GM12891 (cell line): ENCODE measurements around the gene HTR1D.

Source experiments
- POLR2A ChIP-seq: IDR thresholded peaks from 2 replicates; pipeline ENCODE4 v1.6.1; 2011; ENCODE audit warnings: low read depth, low read length, control low read depth
- POLR2AphosphoS5 ChIP-seq: IDR thresholded peaks from 2 replicates; pipeline ENCODE4 v1.6.1; 2011; ENCODE audit warnings: low read depth, low read length, control low read depth
- TAF1 ChIP-seq: IDR thresholded peaks from 2 replicates; pipeline ENCODE4 v1.6.1; 2011; ENCODE audit warnings: low read depth, low read length, control low read depth

DNA sequence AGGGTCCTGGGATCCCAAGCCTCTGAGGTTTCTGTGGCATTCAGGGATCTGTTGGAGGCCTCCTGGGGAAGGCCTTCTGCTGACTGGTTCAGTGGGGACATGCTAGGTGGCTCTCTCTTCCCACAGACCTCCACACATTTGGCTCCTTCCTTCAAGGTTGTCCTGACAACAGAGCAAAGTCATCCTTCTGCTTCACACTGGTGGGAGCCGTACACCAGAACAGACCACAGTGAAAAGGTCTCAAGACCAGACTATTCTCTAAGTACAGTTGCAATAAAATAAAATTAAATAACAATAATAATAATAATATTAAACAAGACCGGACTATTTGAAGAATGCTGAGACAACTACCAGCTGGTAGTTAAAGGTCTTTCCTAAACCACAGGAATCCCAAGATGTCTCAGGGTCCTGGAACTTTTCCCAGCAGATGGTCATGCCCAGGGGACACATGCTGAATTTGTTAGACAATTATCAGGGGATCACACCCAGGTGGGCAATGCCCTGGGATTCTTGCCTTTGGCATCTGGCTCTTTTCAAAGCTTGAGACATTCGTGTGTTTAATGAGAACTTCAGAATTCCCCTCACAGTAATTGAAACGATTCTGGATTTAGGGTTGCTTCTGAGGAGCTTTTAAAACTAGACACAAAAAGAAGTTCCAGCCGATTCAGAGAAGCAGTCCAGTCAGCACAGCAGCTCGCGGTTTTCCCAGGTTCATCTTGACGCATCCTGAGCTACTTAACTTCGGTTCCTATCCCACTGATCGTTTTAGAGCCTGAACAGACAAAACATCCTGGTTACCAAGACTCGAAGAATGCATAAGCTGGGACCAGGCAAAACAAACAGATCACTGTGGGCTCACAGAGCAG lies 22.9 kb downstream of the HTR1D start:
- TF ChIP-seq POLR2AphosphoS5 (no peak), TAF1 (no peak), POLR2A (no peak)
